ENCODE results near the gene PPL. TPM values are rescaled to one million over a fixed set of nuclear protein-coding genes. Genes with fewer than 3 reads are reported as not detected.

The PPL gene
- total RNA-seq, 1 donor = 27.1 TPM

DNA sequence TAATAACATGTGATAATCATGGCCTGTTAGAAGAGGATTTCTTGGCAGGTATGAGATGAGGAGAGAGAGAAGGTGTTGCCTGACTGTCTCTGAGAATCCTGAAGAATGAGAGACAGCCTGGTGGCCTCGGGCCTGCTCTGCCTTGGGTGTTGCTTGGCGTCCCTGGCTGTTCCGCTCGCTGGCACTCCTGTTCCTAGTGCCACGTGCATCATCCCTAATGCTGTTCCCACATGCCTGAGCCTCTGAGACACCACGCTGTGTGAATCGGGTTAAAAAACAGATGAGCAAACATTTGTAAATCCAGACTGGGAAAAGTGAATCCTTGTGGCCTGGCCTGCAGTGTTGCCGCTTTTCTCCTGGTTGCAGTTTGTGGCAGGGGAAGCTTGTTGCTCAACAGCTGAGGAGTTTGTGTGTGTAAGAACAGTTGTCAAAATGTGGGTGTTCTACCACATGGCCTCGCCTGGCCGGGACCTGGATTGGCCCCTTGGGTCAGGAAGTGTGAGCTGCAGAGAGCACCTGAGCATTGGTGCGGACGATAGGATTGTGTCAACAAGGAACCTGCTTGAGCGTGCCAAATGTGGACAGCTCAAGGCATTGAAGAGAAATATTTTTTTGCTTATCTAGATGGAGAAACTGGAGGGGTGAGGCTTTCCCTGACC, 67.7 kb downstream of the PPL start:
- H3K79me2 ChIP-seq (ENCODE audit: insufficient read depth, low read length) = peaks cover 61% of the 10 kb centered on the region
- H3K9me3 ChIP-seq (ENCODE audit: low read depth, low read length) = no peaks in the 10 kb centered on the region
- H3K4me2 ChIP-seq (ENCODE audit: insufficient read depth, low read length) = no peak overlapping the region
- no peak overlapping the region for H2AFZ ChIP-seq (ENCODE audit: low read length)
- H3K4me1 ChIP-seq (ENCODE audit: insufficient read depth, low read length) = no peaks in the 10 kb centered on the region
- no peak overlapping the region for H3K4me3 ChIP-seq (ENCODE audit: insufficient read depth, low read length)
- peaks cover 47% of the 10 kb centered on the region for H4K20me1 ChIP-seq (ENCODE audit: insufficient read depth, low read length)
- no peaks in the 10 kb centered on the region for H3K27me3 ChIP-seq (ENCODE audit: insufficient read depth, low read length)
- no peak overlapping the region for H3K27ac ChIP-seq (ENCODE audit: low read depth, low read length)
- TF ChIP-seq, protein P1, sequence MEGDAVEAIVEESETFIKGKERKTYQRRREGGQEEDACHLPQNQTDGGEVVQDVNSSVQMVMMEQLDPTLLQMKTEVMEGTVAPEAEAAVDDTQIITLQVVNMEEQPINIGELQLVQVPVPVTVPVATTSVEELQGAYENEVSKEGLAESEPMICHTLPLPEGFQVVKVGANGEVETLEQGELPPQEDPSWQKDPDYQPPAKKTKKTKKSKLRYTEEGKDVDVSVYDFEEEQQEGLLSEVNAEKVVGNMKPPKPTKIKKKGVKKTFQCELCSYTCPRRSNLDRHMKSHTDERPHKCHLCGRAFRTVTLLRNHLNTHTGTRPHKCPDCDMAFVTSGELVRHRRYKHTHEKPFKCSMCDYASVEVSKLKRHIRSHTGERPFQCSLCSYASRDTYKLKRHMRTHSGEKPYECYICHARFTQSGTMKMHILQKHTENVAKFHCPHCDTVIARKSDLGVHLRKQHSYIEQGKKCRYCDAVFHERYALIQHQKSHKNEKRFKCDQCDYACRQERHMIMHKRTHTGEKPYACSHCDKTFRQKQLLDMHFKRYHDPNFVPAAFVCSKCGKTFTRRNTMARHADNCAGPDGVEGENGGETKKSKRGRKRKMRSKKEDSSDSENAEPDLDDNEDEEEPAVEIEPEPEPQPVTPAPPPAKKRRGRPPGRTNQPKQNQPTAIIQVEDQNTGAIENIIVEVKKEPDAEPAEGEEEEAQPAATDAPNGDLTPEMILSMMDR (IDR thresholded peaks at IDR 0.05; ENCODE audit: extremely low read depth, low read depth, low read length) = no peak
- no peak for DNase-seq (ENCODE audit: insufficient read length, low spot score, missing footprints)
- peaks cover 50% of the 10 kb centered on the region for H3K36me3 ChIP-seq (ENCODE audit: insufficient read depth, low read length)

DNA sequence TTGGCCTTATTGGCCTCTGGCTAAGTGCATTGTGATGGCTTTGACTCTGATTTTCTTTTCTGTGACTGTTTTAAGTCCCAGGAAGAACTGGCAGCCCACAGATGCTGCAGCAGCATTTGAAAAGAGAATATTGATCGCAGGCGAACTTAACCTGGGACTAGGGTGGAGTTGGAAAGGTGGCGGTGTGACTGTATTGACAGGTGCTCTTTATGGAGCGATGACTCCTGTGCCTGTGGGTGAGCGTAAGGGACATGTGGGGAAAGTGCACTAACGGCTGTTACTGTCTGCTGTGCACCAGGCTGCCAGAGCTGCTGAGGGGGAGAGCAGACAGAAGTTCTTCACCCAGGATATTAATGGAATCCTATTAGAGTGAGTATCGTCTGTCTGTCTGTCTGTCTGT, 68.4 kb downstream of the PPL start:
- no peak overlapping the region for H2AFZ ChIP-seq (ENCODE audit: low read length)
- no peaks in the 10 kb centered on the region for H3K4me1 ChIP-seq (ENCODE audit: insufficient read depth, low read length)
- no peak for DNase-seq (ENCODE audit: insufficient read length, low spot score, missing footprints)
- H3K79me2 ChIP-seq (ENCODE audit: insufficient read depth, low read length) = peaks cover 68% of the 10 kb centered on the region
- peaks cover 51% of the 10 kb centered on the region for H4K20me1 ChIP-seq (ENCODE audit: insufficient read depth, low read length)
- H3K4me3 ChIP-seq (ENCODE audit: insufficient read depth, low read length) = no peak overlapping the region
- no peaks in the 10 kb centered on the region for H3K27me3 ChIP-seq (ENCODE audit: insufficient read depth, low read length)
- no peak overlapping the region for H3K4me2 ChIP-seq (ENCODE audit: insufficient read depth, low read length)
- H3K27ac ChIP-seq (ENCODE audit: low read depth, low read length) = no peak overlapping the region
- TF ChIP-seq, protein P1 (IDR thresholded peaks at IDR 0.05; ENCODE audit: extremely low read depth, low read depth, low read length) = no peak
- peaks cover 42% of the 10 kb centered on the region for H3K36me3 ChIP-seq (ENCODE audit: insufficient read depth, low read length)
- H3K9me3 ChIP-seq (ENCODE audit: low read depth, low read length) = no peaks in the 10 kb centered on the region

- Histone ChIP-seq H4K20me1 (ENCODE audit: insufficient read depth, low read length) (peaks cover 56% of the 10 kb centered on the region), H3K4me2 (ENCODE audit: insufficient read depth, low read length) (no peak overlapping the region), H3K79me2 (ENCODE audit: insufficient read depth, low read length) (peaks cover 73% of the 10 kb centered on the region), H3K9me3 (ENCODE audit: low read depth, low read length) (no peaks in the 10 kb centered on the region), H2AFZ (ENCODE audit: low read length) (no peak overlapping the region), H3K27ac (ENCODE audit: low read depth, low read length) (no peak overlapping the region), H3K27me3 (ENCODE audit: insufficient read depth, low read length) (no peaks in the 10 kb centered on the region), H3K4me3 (ENCODE audit: insufficient read depth, low read length) (no peak overlapping the region), H3K4me1 (ENCODE audit: insufficient read depth, low read length) (no peaks in the 10 kb centered on the region), H3K36me3 (ENCODE audit: insufficient read depth, low read length) (peaks cover 37% of the 10 kb centered on the region)
- TF ChIP-seq, protein P1 (IDR thresholded peaks at IDR 0.05; ENCODE audit: extremely low read depth, low read depth, low read length) = no peak
- no peak for DNase-seq (ENCODE audit: insufficient read length, low spot score, missing footprints)
These were observed 68.9 kb downstream of the PPL start for GRCh38 chr16:4868026-4868425.

DNA sequence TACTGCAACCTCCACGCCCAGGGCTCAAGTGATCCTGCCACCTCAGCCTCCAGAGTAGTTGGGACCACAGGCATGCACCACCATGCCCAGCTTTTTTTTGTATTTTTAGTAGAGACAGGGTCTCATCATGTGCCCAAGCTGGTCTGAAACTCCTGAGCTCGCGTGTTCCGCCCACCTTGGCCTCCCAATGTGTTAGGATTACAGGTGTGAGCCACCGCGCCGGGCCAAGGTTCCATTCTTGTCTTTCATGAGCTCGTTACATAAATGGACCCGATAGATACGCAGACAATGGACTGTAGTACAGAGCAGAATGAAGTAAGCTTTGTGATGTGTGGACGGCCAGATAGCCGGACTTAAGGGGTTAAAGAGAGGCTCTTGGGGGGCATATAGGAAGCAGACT, 70.4 kb downstream of the PPL start:
- no peaks in the 10 kb centered on the region for H3K9me3 ChIP-seq (ENCODE audit: low read depth, low read length)
- H3K27ac ChIP-seq (ENCODE audit: low read depth, low read length) = no peak overlapping the region
- TF ChIP-seq, protein P1 (IDR thresholded peaks at IDR 0.05; ENCODE audit: extremely low read depth, low read depth, low read length) = no peak
- peaks cover 30% of the 10 kb centered on the region for H3K36me3 ChIP-seq (ENCODE audit: insufficient read depth, low read length)
- H3K4me2 ChIP-seq (ENCODE audit: insufficient read depth, low read length) = no peak overlapping the region
- no peak overlapping the region for H2AFZ ChIP-seq (ENCODE audit: low read length)
- DNase-seq (ENCODE audit: insufficient read length, low spot score, missing footprints) = no peak
- no peaks in the 10 kb centered on the region for H3K27me3 ChIP-seq (ENCODE audit: insufficient read depth, low read length)
- H3K4me1 ChIP-seq (ENCODE audit: insufficient read depth, low read length) = no peaks in the 10 kb centered on the region
- peaks cover 88% of the 10 kb centered on the region for H3K79me2 ChIP-seq (ENCODE audit: insufficient read depth, low read length)
- no peak overlapping the region for H3K4me3 ChIP-seq (ENCODE audit: insufficient read depth, low read length)
- peaks cover 64% of the 10 kb centered on the region for H4K20me1 ChIP-seq (ENCODE audit: insufficient read depth, low read length)
